Measurements from ENCODE around the gene FOXD2. TPM values are rescaled to one million over a fixed set of nuclear protein-coding genes. Genes with fewer than 3 reads are reported as not detected.

FOXD2 gene
- polyA plus RNA-seq, 3 donors, result 0.03 to 0.11 TPM; not detected in 1

- peaks cover 11 to 16% of the 10 kb centered on the region in 2 donors for H3K36me3 Mint-ChIP-seq
- no peak overlapping the region for H3K4me3 ChIP-seq (replicated peaks in 1 of 3; ENCODE audit: low read depth in 2 of 3, low read length in 3 of 3)
- peaks cover 7 to 17% (median 7%) of the 10 kb centered on the region in 3 donors for H3K27me3 Mint-ChIP-seq (ENCODE audit: low read depth in 3 of 3)
Measured at GRCh38 chr1:47441450-47442106, 3.7 kb downstream of the FOXD2 start.

GRCh38 chr1:47442202-47442601 is 4.4 kb downstream of the FOXD2 start:
- Histone ChIP-seq H4K20me1 (ENCODE audit: insufficient read depth, low read length) (no peaks in the 10 kb centered on the region), H3K9ac (ENCODE audit: insufficient read depth, low read length, poor library complexity, severe bottlenecking) (no peak overlapping the region), H3K4me1 (ENCODE audit: control insufficient read depth in 1 of 2, insufficient read depth in 2 of 2, low read length in 2 of 2) (peaks cover 13 to 36% of the 10 kb centered on the region in 2 donors), H3K79me2 (ENCODE audit: insufficient read depth, low read length) (no peaks in the 10 kb centered on the region), H2AFZ (ENCODE audit: insufficient read depth, low read depth, low read length, poor library complexity, severe bottlenecking) (no peak overlapping the region), H3K4me3 (replicated peaks in 1 of 3; ENCODE audit: low read depth in 2 of 3, low read length in 3 of 3) (no peak overlapping the region), H3K36me3 (replicated peaks in 1 of 2; ENCODE audit: control insufficient read depth in 1 of 2, insufficient read depth in 2 of 2, low read length in 2 of 2) (no peaks in the 10 kb centered on the region), H3K9me3 (replicated peaks in 1 of 2; ENCODE audit: control insufficient read depth in 1 of 2, insufficient read depth in 1 of 2, low read length in 2 of 2) (peaks cover 0 to 47% of the 10 kb centered on the region in 2 donors), H3K27me3 (ENCODE audit: control insufficient read depth in 2 of 2, insufficient read depth in 2 of 2, low read length in 2 of 2) (peaks cover 78 to 83% of the 10 kb centered on the region in 2 donors), H3K4me2 (replicated peaks; ENCODE audit: extremely low read depth, low read length, poor library complexity, severe bottlenecking) (no peak overlapping the region), H3K27ac (ENCODE audit: low read depth in 1 of 2, low read length in 2 of 2) (no peak overlapping the region)
- DNase-seq, result no peak
- peaks cover 0 to 33% (median 28%) of the 10 kb centered on the region in 7 donors for H3K9me3 Mint-ChIP-seq
- H3K27ac Mint-ChIP-seq, result no peak overlapping the region
- intact Hi-C loops (cut with micrococcal nuclease), result no loop called here
- H3K4me3 Mint-ChIP-seq, result no peak overlapping the region
- peaks cover 3 to 11% (median 3%) of the 10 kb centered on the region in 3 donors for H3K27me3 Mint-ChIP-seq (ENCODE audit: low read depth in 3 of 3)
- WGBS (ENCODE audit: insufficient coverage), result 57% methylated on average over 1 of the region's 4 CpGs
- H3K36me3 Mint-ChIP-seq, result peaks cover 11 to 16% of the 10 kb centered on the region in 2 donors
- H3K4me1 Mint-ChIP-seq, result peaks cover 27% of the 10 kb centered on the region
- TF ChIP-seq CTCF (IDR thresholded peaks at IDR 0.05), result no peak

More at GRCh38 chr1:47441450-47442106, 3.7 kb downstream of the FOXD2 start:
- Histone ChIP-seq H3K9ac (ENCODE audit: insufficient read depth, low read length, poor library complexity, severe bottlenecking) (no peak overlapping the region), H3K36me3 (replicated peaks in 1 of 2; ENCODE audit: control insufficient read depth in 1 of 2, insufficient read depth in 2 of 2, low read length in 2 of 2) (no peaks in the 10 kb centered on the region), H2AFZ (ENCODE audit: insufficient read depth, low read depth, low read length, poor library complexity, severe bottlenecking) (no peak overlapping the region), H3K27ac (ENCODE audit: low read depth in 1 of 2, low read length in 2 of 2) (no peak overlapping the region), H4K20me1 (ENCODE audit: insufficient read depth, low read length) (no peaks in the 10 kb centered on the region), H3K4me2 (replicated peaks; ENCODE audit: extremely low read depth, low read length, poor library complexity, severe bottlenecking) (no peak overlapping the region), H3K27me3 (ENCODE audit: control insufficient read depth in 2 of 2, insufficient read depth in 2 of 2, low read length in 2 of 2) (peaks cover 72 to 81% of the 10 kb centered on the region in 2 donors), H3K79me2 (ENCODE audit: insufficient read depth, low read length) (no peaks in the 10 kb centered on the region), H3K9me3 (replicated peaks in 1 of 2; ENCODE audit: control insufficient read depth in 1 of 2, insufficient read depth in 1 of 2, low read length in 2 of 2) (peaks cover 0 to 41% of the 10 kb centered on the region in 2 donors), H3K4me1 (ENCODE audit: control insufficient read depth in 1 of 2, insufficient read depth in 2 of 2, low read length in 2 of 2) (peaks cover 17 to 42% of the 10 kb centered on the region in 2 donors)
- DNase-seq, result no peak
- peaks cover 0 to 36% (median 27%) of the 10 kb centered on the region in 7 donors for H3K9me3 Mint-ChIP-seq
- no peak for TF ChIP-seq CTCF (IDR thresholded peaks at IDR 0.05)
- no peak overlapping the region for H3K27ac Mint-ChIP-seq
- WGBS (ENCODE audit: insufficient coverage), result 96% methylated on average over 3 of the region's 3 CpGs
- peaks cover 31% of the 10 kb centered on the region for H3K4me1 Mint-ChIP-seq
- H3K4me3 Mint-ChIP-seq, result no peak overlapping the region
- intact Hi-C loops (cut with micrococcal nuclease), result no loop called here
